GM12865 (cell line): ENCODE measurements around the gene CTRB1.

Experiments used
- DNase-seq: peaks from one replicate; pipeline ENCODE4 v3.0.0; 2010; ENCODE audit warnings: low read depth
- H3K4me3 ChIP-seq: 2 replicates; pipeline ENCODE4 v1.5.1; 2011; ENCODE audit warnings: mild to moderate bottlenecking, low read depth, low read length, control low read depth
- CTCF ChIP-seq: IDR thresholded peaks from 2 replicates; pipeline ENCODE4 v1.5.1; 2011; ENCODE audit warnings: low read length, control low read depth, low read depth, inconsistent platforms; ENCODE audit not compliant: insufficient read depth; ENCODE audit errors: missing control alignments

CTRB1 gene

GRCh38 chr16:75227361-75228142 is 8.8 kb downstream of the CTRB1 start:
- TF ChIP-seq CTCF, result no peak
- no peak overlapping the region for H3K4me3 ChIP-seq
- no peak for DNase-seq

- DNase-seq, result no peak
- H3K4me3 ChIP-seq, result no peak overlapping the region
- no peak for TF ChIP-seq CTCF
These were observed 9.6 kb downstream of the CTRB1 start for GRCh38 chr16:75228143-75228976.

- no peak for DNase-seq
- no peak overlapping the region for H3K4me3 ChIP-seq
- TF ChIP-seq CTCF, result no peak
These were observed 10.6 kb downstream of the CTRB1 start for GRCh38 chr16:75229172-75230031.

- no peak overlapping the region for H3K4me3 ChIP-seq
- no peak for DNase-seq
- TF ChIP-seq CTCF, result no peak
These were observed 11.8 kb downstream of the CTRB1 start for GRCh38 chr16:75230471-75231110.

- no peak overlapping the region for H3K4me3 ChIP-seq
- DNase-seq, result no peak
- TF ChIP-seq CTCF, result no peak
These were observed 12.8 kb downstream of the CTRB1 start for GRCh38 chr16:75231570-75231969.

- no peak for DNase-seq
- no peak for TF ChIP-seq CTCF
- H3K4me3 ChIP-seq, result no peak overlapping the region
These were observed 14.8 kb downstream of the CTRB1 start for GRCh38 chr16:75233611-75233938.
